ENCODE measurements around the gene VWA3A. TPM values are rescaled to one million over a fixed set of nuclear protein-coding genes. Genes with fewer than 3 reads are reported as not detected.

VWA3A gene
- polyA plus RNA-seq, 1 experiment, result 0.15 TPM

DNA sequence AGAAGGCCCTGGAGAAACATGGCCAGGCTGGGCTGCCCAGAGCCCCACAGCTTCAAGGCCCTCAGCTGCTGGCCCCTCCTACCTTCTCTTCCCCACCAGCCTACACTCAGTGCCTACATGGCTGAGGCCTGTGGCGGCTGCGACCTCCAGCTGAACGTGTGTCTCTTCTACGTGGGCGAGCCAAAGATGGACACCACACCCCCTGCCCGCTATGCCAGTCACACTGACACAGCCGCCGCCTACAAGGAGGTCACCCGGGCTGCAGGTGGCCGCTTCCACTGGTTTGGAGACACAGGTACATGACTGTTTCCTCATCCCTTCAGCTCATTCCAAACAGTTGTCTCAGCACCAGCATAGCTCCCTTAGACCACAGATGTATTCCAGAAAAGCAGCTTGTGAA, 40.5 kb downstream of the VWA3A start:
- no peak for DNase-seq (ENCODE audit: low read depth)
- ChIA-PET CTCF (interaction anchor here (1.2 to 1.4 kb wide), 2 partner anchors 9 to 27 kb away, joined by 3 to 4 read pairs; no protein-coding TSS in a partner anchor), POLR2A (no interaction called here)
- peaks cover 2% of the 10 kb centered on the region for H3K27me3 ChIP-seq (ENCODE audit: control insufficient read depth, insufficient read depth, low read length)
- no peak overlapping the region for H3K4me3 ChIP-seq (ENCODE audit: low read depth, low read length)
- no peaks in the 10 kb centered on the region for H3K36me3 ChIP-seq (ENCODE audit: control insufficient read depth, insufficient read depth, low read length)
- TF ChIP-seq, protein P1, sequence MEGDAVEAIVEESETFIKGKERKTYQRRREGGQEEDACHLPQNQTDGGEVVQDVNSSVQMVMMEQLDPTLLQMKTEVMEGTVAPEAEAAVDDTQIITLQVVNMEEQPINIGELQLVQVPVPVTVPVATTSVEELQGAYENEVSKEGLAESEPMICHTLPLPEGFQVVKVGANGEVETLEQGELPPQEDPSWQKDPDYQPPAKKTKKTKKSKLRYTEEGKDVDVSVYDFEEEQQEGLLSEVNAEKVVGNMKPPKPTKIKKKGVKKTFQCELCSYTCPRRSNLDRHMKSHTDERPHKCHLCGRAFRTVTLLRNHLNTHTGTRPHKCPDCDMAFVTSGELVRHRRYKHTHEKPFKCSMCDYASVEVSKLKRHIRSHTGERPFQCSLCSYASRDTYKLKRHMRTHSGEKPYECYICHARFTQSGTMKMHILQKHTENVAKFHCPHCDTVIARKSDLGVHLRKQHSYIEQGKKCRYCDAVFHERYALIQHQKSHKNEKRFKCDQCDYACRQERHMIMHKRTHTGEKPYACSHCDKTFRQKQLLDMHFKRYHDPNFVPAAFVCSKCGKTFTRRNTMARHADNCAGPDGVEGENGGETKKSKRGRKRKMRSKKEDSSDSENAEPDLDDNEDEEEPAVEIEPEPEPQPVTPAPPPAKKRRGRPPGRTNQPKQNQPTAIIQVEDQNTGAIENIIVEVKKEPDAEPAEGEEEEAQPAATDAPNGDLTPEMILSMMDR (IDR thresholded peaks at IDR 0.05; ENCODE audit: insufficient read depth, low read depth, low read length), result no peak

DNA sequence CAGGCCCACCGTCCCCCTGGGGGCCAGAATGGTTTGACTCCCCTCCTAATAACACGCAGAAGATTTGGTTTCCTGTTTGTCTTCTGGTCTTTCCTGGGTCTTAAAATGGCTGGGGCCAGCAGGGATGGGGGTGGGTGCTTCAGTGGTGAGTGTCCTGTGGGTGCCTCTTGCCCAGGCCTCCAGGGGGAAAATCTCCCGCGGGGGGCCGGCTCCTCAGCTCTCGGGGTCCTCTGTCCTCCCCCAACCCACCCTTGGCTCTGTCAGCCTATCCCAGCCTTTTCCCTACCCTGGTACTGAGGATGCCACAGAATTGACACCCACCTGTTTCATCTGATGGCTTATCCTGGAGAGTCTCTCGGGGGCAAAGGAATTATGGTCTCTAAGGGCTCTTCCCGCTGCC, 46.1 kb downstream of the VWA3A start:
- Histone ChIP-seq H3K27me3 (ENCODE audit: control insufficient read depth, insufficient read depth, low read length) (peaks cover 9% of the 10 kb centered on the region), H3K4me3 (ENCODE audit: low read depth, low read length) (no peak overlapping the region), H3K36me3 (ENCODE audit: control insufficient read depth, insufficient read depth, low read length) (no peaks in the 10 kb centered on the region)
- no peak for DNase-seq (ENCODE audit: low read depth)
- TF ChIP-seq, protein P1 (IDR thresholded peaks at IDR 0.05; ENCODE audit: insufficient read depth, low read depth, low read length), result no peak
- CTCF ChIA-PET, result no interaction called here
- POLR2A ChIA-PET, result no interaction called here

GRCh38 chr16:22139008-22139407, 46.7 kb downstream of the VWA3A start:
- Histone ChIP-seq H3K4me3 (ENCODE audit: low read depth, low read length) (no peak overlapping the region), H3K36me3 (ENCODE audit: control insufficient read depth, insufficient read depth, low read length) (no peaks in the 10 kb centered on the region), H3K27me3 (ENCODE audit: control insufficient read depth, insufficient read depth, low read length) (peaks cover 9% of the 10 kb centered on the region)
- ChIA-PET CTCF (no interaction called here), POLR2A (no interaction called here)
- TF ChIP-seq, protein P1 (IDR thresholded peaks at IDR 0.05; ENCODE audit: insufficient read depth, low read depth, low read length), result no peak
- no peak for DNase-seq (ENCODE audit: low read depth)

DNA sequence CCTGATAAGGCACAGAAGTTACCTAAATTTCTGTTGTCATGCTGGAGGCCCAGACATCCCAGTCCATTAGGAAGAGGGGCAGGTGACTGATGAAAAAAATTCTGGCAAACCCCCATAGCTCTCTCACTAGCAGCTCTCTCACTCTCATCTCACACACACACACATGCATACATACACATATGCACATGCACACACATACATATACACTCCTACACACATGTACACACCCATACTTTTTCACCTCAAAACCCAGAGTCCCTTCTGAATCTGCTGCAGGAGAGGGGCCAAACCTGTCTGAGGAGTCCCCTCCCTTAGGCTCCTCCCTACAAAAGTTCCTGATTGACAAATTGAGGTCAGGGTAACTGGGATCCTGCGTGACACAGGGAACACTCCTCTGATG, 47.4 kb downstream of the VWA3A start:
- POLR2A ChIA-PET, result no interaction called here
- no peaks in the 10 kb centered on the region for H3K36me3 ChIP-seq (ENCODE audit: control insufficient read depth, insufficient read depth, low read length)
- H3K27me3 ChIP-seq (ENCODE audit: control insufficient read depth, insufficient read depth, low read length), result peaks cover 9% of the 10 kb centered on the region
- TF ChIP-seq, protein P1 (IDR thresholded peaks at IDR 0.05; ENCODE audit: insufficient read depth, low read depth, low read length), result no peak
- H3K4me3 ChIP-seq (ENCODE audit: low read depth, low read length), result no peak overlapping the region
- CTCF ChIA-PET, result no interaction called here
- DNase-seq (ENCODE audit: low read depth), result no peak

- Histone ChIP-seq H3K27me3 (ENCODE audit: control insufficient read depth, insufficient read depth, low read length) (peaks cover 9% of the 10 kb centered on the region), H3K36me3 (ENCODE audit: control insufficient read depth, insufficient read depth, low read length) (no peaks in the 10 kb centered on the region), H3K4me3 (ENCODE audit: low read depth, low read length) (no peak overlapping the region)
- ChIA-PET POLR2A (no interaction called here), CTCF (interaction anchor here (0.9 to 1.8 kb wide), 7 partner anchors 9 to 65 kb away, joined by 3 to 4 read pairs (median 3); no protein-coding TSS in a partner anchor)
- no peak for DNase-seq (ENCODE audit: low read depth)
- TF ChIP-seq, protein P1 (IDR thresholded peaks at IDR 0.05; ENCODE audit: insufficient read depth, low read depth, low read length), result peak; percentile 38; the same call in 1 of the 2 replicates
Observed at GRCh38 chr16:22141767-22142166, 49.4 kb downstream of the VWA3A start.

Measured in BJ (cell line).